ENCODE results near the gene HAUS1. TPM values are rescaled to one million over a fixed set of nuclear protein-coding genes. Genes with fewer than 3 reads are reported as not detected.

The HAUS1 gene
- total RNA-seq, 1 experiment from 2014 or later: 33.3 TPM

GRCh38 chr18:46140173-46140572 is 36.0 kb downstream of the HAUS1 start:
- ChIA-PET CTCF (interaction anchor here (0.5 to 0.6 kb wide), 2 partner anchors 33 to 585 kb away, joined by 4 read pairs; no protein-coding TSS in a partner anchor), POLR2A (ENCODE audit: unreplicated experiment) (no interaction called here)
- Histone ChIP-seq H3K9me3 (ENCODE audit: insufficient read depth, low read depth) (no peaks in the 10 kb centered on the region), H3K9me2 (ENCODE audit: insufficient read depth) (no peaks in the 10 kb centered on the region), H3K79me2 (ENCODE audit: low read depth) (no peaks in the 10 kb centered on the region), H3K27ac (no peak overlapping the region), H3F3A (ENCODE audit: insufficient read depth, low read depth) (no peaks in the 10 kb centered on the region), H3K27me3 (ENCODE audit: insufficient read depth, low read depth) (no peaks in the 10 kb centered on the region), H3K4me3 (no peak overlapping the region), H2AFZ (no peak overlapping the region), H3K36me3 (ENCODE audit: low read depth) (no peaks in the 10 kb centered on the region), H4K20me1 (ENCODE audit: insufficient read depth) (no peaks in the 10 kb centered on the region), H3K4me2 (no peak overlapping the region), H3K4me1 (replicated peaks; ENCODE audit: insufficient read depth) (no peaks in the 10 kb centered on the region)
- intact Hi-C loops (cut with micrococcal nuclease; ENCODE audit: unreplicated experiment): no loop called here
- no TSS peak for BruUV-seq (replicated peaks)
- no peak for DNase-seq
- TF ChIP-seq EZH2 (IDR thresholded peaks at IDR 0.05; ENCODE audit: low read depth) (no peak), CTCF (conservative IDR thresholded peaks at IDR 0.05) (no peak)

GRCh38 chr18:46141199-46141598 is 37.0 kb downstream of the HAUS1 start:
- no peaks in the 10 kb centered on the region for H4K20me1 ChIP-seq (ENCODE audit: insufficient read depth)
- no peaks in the 10 kb centered on the region for H3K9me3 ChIP-seq (ENCODE audit: insufficient read depth, low read depth)
- H2AFZ ChIP-seq: no peak overlapping the region
- H3K36me3 ChIP-seq (ENCODE audit: low read depth): no peaks in the 10 kb centered on the region
- intact Hi-C loops (cut with micrococcal nuclease; ENCODE audit: unreplicated experiment): no loop called here
- H3K79me2 ChIP-seq (ENCODE audit: low read depth): no peaks in the 10 kb centered on the region
- H3K9me2 ChIP-seq (ENCODE audit: insufficient read depth): no peaks in the 10 kb centered on the region
- ChIA-PET CTCF (no interaction called here), POLR2A (ENCODE audit: unreplicated experiment) (no interaction called here)
- TF ChIP-seq EZH2 (IDR thresholded peaks at IDR 0.05; ENCODE audit: low read depth) (no peak), CTCF (conservative IDR thresholded peaks at IDR 0.05) (no peak)
- H3K4me1 ChIP-seq (replicated peaks; ENCODE audit: insufficient read depth): no peaks in the 10 kb centered on the region
- BruUV-seq (replicated peaks): no TSS peak
- H3K27ac ChIP-seq: no peak overlapping the region
- H3K27me3 ChIP-seq (ENCODE audit: insufficient read depth, low read depth): no peaks in the 10 kb centered on the region
- H3F3A ChIP-seq (ENCODE audit: insufficient read depth, low read depth): no peaks in the 10 kb centered on the region
- DNase-seq: no peak
- H3K4me3 ChIP-seq: no peak overlapping the region
- H3K4me2 ChIP-seq: no peak overlapping the region

GRCh38 chr18:46148810-46149209 is 44.6 kb downstream of the HAUS1 start:
- POLR2A ChIA-PET (ENCODE audit: unreplicated experiment): interaction anchor here (0.6 kb wide), 1 partner anchor 25 kb away, joined by 4 read pairs; no protein-coding TSS in a partner anchor

More at GRCh38 chr18:46148810-46149209, 44.6 kb downstream of the HAUS1 start:
- Histone ChIP-seq H3K9me3 (ENCODE audit: insufficient read depth, low read depth) (no peaks in the 10 kb centered on the region), H3K4me3 (no peak overlapping the region), H3K36me3 (ENCODE audit: low read depth) (no peaks in the 10 kb centered on the region), H3K27me3 (ENCODE audit: insufficient read depth, low read depth) (no peaks in the 10 kb centered on the region), H3K9me2 (ENCODE audit: insufficient read depth) (no peaks in the 10 kb centered on the region), H4K20me1 (ENCODE audit: insufficient read depth) (no peaks in the 10 kb centered on the region), H3K79me2 (ENCODE audit: low read depth) (no peaks in the 10 kb centered on the region), H3K27ac (peak overlapping the region; percentile 61; the same call in 1 of the 2 replicates), H2AFZ (no peak overlapping the region), H3F3A (ENCODE audit: insufficient read depth, low read depth) (peaks cover 33% of the 10 kb centered on the region), H3K4me1 (replicated peaks; ENCODE audit: insufficient read depth) (peaks cover 48% of the 10 kb centered on the region), H3K4me2 (no peak overlapping the region; the same call in 1 of the 2 replicates)
- CTCF ChIA-PET: interaction anchor here (0.7 to 1.8 kb wide), 2 partner anchors 25 to 72 kb away, joined by 3 to 6 read pairs; a partner anchor contains a TSS
- no TSS peak for BruUV-seq (replicated peaks)
- TF ChIP-seq CTCF (conservative IDR thresholded peaks at IDR 0.05) (peak; percentile 87), EZH2 (IDR thresholded peaks at IDR 0.05; ENCODE audit: low read depth) (no peak)
- peak; percentile 34 to 66 for DNase-seq
- intact Hi-C loops (cut with micrococcal nuclease; ENCODE audit: unreplicated experiment): loop anchor here (1.0 to 5.0 kb wide), 3 partner anchors 64 to 509 kb away; no protein-coding TSS in a partner anchor

Data from PC-9 (cell line).